NCI-H1105 (cell line): ENCODE measurements around the gene ACTN2.

Source experiments
- DNase-seq: peaks from one replicate; lab custom pipeline; 2025; lab: John Stamatoyannopoulos, UW

Gene ACTN2

DNA sequence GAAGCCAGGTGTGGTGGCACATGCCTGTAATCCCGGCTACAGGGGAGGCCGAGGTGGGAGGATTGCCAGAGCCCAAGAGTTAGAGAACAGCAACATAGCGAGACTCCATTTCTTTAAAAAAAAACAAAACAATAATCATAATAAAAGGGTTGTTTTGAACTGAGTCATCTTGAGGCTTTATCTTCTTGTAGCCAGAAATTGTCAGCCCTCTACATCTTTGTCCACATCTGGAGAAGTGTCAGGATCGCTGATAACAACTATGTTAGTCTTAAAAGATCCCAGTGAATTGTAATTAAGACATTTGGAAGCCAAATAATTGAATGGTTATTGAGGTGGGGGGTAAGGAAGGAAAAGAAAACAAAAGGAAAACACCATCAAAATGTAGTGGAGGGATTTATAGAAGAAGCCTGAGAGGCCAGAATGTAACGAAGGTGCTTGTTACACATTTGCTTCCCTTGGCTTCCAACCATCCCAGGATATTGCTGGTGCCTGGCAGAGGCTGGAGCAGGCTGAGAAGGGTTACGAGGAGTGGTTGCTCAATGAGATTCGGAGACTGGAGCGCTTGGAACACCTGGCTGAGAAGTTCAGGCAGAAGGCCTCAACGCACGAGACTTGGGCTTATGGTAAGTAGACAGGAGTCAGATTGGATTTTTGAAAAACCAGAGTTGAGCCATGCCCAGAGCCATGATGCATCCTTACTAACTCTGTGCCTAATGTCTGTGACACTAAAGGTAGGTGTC is 56.3 kb downstream of the ACTN2 start:
- DNase-seq, result no peak

DNA sequence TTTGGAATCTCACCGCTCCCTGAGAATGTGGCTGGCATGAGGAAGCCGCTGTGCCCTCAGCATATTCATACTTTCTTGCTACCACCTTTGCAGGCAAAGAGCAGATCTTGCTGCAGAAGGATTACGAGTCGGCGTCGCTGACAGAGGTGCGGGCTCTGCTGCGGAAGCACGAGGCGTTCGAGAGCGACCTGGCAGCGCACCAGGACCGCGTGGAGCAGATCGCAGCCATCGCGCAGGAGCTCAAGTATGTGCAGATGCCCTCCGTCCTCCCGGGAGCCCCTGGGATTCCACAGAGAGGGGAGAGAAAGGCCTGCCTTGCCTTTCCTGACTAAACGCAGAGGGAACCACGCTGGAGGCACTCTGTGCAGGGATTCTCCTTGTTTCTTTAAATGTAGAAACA is 58.2 kb downstream of the ACTN2 start:
- DNase-seq, result no peak

DNA sequence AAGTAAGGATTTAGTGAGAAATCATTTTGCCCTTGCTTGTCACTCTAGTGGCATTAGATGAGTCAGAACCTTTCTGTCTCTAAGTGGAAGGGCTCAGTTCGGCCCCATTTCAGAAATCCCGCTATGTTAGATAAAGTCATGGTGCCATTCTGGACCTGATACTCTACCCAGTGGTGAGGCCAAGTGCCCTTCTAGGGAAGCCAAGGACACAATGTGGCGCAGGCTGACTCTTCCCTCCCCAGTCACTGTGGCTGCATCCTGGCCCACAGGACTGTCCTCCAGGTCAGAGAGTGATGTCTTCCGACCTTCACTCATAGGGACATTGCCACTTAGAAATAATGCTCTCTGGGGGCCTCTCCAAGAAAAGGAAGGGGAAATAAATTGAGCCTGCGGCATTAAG is 60.5 kb downstream of the ACTN2 start:
- DNase-seq, result no peak

DNA sequence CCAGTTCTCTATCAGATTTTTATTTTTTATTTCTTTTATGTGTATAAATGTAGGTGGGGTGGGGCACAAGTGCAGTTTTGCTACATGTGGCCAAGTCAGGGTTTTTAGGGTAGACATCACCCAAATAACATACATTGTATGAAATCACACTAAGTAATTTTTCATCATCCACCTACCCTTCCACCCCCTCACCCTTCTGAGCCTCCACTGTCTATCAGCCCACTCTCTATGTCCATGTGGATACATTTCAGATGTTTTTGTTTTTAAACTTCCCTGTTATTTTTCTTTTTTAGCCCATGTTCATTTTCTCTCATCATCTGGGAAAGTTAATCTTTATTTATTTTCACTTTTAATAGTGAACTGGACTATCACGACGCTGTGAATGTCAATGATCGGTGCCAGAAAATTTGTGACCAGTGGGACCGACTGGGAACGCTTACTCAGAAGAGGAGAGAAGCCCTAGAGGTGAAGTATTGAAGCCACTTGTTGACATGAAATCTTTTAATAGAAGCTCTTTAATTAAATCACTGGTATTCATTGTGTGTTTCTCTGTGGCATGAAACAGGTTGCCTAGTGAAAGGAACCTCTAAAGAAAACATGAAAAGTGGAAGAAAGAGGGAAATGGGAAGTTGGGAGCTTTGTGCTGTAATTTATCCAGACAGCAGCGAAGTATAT is 61.1 kb downstream of the ACTN2 start:
- no peak for DNase-seq

DNA sequence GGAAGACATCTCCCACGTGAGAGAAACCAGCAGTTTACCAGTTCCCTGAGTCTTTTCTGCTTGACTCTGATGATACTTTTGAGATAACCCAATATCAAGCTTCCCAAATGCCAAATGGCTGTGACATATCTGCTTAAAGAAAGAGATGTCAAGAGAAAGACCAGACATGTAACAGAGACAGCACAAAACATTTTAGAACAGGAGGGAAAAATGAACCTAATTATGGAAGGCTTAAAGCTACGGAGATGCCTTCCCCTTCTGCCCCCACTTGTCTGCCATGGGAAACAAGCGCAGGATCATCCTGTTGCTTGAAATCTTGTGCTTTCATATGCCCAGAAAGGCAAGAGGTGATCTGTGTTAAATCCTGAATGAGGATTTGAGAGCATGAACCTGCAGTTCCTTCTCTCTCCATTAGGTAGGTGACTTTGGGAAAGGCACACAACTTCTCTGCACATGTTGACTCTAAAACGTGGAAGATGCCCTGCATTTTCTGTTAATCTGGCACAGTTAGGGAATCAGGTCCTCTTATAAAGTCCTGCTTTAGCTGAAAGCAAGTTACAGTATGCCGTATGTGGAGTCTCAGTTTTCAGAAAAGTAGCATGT is 62.1 kb downstream of the ACTN2 start:
- DNase-seq, result no peak

DNA sequence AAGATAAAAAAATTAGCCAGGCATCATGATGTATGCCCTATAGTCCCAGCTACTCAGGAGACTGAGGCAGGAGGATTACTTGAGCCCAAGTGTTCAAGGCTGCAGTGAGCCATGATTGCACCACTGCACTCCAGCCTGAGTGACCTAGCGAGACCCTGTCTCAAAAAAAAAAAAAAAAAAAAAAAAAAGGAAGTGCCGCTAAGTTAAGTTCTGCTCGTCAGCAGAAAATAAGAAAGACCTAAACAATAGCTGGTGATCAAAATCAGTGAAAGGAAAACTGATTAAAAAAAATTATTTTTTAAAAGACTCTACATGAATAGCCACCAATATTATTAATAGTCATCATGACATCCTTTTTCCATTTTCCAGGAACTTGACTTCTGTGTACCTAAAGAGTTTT is 64.6 kb downstream of the ACTN2 start:
- DNase-seq, result no peak

DNA sequence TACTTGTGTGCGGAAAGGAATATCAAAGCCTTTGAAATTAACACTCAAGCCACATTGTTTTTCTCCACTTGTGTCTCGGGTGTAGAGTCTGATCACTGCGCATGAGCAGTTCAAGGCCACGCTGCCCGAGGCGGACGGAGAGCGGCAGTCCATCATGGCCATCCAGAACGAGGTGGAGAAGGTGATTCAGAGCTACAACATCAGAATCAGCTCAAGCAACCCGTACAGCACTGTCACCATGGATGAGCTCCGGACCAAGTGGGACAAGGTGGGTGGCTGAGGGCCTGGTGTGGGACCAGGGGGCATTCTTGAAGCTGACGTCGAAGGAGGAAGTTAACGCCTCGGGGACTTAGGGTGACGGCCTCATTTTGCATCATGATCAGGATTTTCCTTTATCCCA is 65.1 kb downstream of the ACTN2 start:
- DNase-seq, result no peak

DNA sequence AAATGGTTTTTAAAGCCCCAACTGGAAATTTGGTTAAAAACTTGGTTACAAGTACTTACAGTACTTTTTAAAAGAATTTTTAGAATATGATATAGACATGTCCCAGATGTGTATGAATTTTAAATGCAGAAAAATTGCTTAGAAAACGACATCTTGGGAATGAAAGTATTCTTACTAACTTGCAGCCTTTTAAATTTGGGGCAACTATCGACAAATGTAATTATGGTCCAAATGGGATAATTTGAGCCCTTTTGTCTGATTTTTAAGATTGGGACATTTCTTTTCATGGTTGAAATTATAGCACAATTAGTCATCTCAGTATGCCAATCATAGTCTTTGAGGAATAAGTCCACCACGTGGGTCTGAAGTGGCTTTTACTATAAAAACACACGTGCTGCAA is 65.6 kb downstream of the ACTN2 start:
- no peak for DNase-seq

DNA sequence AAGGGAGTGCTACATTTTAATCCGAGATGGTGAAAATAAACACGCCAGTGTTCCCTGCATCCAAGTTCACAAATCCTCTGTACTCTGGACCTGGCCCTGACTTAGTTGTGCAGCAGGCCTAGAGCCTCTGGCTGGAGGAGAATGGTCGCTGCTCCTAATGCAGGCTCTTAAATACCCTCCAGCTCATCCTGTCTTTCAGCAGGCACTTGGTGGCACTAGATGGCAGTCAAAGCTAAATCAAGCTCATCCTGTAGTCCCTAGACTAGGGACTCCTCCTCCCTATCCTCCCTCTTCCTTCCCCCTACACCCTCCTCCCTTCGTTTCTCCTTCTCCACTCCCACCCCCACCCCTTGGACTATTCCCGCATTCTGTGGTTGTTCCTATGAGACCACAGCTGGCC is 67.2 kb downstream of the ACTN2 start:
- DNase-seq, result peak; percentile 0

DNA sequence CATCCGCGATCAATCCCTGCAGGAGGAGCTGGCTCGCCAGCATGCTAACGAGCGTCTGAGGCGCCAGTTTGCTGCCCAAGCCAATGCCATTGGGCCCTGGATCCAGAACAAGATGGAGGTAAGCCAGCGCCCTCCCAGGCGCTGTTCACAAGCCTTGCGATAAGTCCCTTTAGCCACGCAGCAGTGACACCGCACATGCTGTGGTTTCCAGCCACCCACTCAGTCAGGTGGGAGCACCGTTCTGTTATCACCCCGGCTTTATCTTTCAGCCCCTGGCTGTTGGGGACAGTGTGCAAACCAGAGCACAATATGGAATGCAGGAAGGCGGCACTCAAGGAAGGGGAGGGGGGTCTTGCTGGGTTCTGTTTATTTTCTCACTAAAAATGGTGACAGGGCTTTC is 67.7 kb downstream of the ACTN2 start:
- DNase-seq, result no peak

DNA sequence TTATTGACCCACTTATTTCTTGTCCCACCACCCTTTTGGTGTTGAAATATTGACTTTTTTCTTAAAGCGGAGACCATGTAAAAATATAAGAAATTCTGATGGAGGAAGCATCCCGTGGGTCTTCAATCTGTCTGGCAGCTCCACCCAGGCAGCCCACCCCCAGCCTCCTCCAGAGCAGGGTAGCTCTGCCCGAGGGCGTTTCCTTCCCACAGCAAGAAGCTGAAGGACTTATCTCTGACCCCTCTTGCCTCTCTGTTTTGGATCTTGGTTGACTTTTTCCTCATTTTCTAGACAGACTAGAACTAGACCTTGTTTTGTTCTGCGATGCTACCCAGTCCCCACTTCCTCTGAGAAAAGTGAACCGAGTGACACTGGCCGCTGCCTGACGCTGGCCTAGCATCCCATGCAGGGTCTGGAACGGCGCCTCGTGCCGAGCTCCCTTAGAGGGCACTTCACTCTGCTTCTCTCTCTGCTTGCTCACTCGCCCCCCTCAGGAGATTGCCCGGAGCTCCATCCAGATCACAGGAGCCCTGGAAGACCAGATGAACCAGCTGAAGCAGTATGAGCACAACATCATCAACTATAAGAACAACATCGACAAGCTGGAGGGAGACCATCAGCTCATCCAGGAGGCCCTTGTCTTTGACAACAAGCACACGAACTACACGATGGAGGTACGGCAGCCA is 68.4 kb downstream of the ACTN2 start:
- no peak for DNase-seq

DNA sequence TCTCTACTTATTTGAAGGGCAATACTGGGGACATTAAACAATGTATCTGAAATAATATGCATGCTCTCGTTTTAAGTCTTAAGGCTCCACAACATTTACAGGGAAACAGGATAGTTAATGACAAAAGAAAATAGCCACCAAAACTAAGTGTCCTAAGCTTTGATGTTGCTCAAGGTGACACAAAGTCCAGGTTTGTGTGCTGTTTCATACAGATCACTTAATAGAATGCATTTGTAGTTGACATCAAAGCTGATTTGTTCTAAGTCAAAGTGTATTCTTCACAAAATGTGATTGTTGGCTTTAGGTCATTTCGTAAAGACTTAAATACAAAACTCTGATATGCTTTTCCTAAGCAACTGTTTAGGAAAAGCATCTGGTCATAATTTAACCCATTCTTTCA is 71.3 kb downstream of the ACTN2 start:
- DNase-seq, result no peak

DNA sequence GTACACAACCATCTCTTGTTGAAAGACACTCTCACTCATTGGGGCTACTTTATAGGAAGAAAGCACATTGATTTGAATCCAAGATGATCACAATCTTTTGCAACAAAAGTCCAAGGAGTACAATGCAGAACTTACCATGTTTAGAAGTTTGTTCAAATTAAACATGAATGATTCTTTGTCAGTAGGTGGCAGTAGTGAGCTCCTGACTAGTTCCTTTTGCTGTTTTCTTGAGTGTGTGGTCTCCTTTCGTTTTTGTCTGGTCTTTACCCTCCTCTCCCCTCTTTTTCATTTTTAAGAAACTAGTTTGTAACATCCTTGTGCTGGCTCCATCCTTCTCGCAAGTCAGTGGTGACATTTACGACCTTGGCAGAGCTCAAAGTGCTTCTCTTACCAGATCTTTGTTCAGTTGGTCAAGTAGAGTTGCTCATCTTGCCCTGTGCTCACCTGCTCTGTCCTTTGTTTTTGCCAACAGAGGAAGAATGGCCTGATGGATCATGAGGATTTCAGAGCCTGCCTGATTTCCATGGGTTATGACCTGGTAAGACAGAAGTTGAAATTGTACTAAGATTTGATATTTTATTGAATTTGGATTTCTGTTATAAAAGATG is 73.1 kb downstream of the ACTN2 start:
- no peak for DNase-seq

DNA sequence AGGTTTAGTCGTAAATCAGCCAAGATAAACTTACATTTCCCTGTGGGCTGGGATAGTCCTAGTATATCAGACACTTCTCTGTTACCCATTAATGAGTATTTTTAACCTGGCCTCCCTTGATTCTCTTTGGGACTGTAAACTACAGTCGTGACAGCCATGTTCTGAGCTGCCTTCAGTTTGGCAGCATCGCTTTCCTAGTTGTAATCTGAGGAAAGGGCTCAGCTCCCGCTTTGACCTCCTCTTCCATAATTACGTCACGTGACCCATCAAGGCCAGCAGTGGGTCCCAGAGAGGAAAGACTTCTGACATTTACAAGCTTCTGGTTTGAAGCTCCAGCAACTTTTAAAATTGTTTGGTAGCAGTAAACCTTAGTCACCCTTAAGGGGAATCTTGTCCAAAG is 74.2 kb downstream of the ACTN2 start:
- no peak for DNase-seq

DNA sequence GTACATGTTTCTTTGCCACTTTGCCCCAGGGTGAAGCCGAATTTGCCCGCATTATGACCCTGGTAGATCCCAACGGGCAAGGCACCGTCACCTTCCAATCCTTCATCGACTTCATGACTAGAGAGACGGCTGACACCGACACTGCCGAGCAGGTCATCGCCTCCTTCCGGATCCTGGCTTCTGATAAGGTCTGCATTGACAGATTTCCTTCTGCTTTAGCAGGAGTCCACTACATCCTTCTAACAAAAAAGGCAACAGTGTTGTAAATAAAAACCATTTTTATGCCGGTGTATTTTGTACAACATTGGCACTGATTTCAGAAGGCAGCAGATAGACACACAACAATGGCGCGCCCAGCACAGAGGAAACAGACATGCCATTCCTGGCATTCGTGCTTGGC is 74.7 kb downstream of the ACTN2 start:
- DNase-seq, result no peak

DNA sequence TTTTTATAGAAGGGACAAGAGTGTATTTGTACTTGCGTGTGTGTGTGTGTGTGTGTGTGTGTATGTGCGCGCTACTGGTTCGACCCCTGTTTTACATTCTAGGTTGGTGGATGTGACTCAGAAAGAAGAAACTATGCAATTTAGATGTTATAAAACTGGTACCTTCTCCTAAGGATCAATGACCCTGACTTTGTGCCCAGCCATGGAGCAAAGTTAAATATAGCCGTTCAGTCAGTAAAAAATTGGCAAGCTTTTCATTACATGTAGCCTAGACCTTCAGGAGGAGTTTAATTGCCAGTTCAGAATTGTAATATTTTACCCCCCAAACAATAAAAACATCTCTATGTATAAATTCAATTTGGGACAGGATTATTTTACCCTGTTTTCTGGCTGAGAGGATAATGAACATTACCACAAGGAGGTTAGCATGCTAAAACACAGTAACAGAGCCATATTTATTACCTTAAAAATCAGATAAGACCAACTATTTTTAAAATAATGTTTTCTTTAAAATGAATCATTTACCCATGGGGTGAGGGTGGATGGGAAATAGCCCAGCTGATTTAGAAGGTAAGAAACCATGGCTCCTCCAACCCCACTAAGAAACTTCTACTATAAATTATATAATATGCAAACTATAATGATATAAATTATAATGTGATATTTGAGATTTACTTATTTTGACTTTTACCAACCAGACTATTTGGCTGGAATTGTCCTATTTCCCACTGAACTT is 75.3 kb downstream of the ACTN2 start:
- no peak for DNase-seq

DNA sequence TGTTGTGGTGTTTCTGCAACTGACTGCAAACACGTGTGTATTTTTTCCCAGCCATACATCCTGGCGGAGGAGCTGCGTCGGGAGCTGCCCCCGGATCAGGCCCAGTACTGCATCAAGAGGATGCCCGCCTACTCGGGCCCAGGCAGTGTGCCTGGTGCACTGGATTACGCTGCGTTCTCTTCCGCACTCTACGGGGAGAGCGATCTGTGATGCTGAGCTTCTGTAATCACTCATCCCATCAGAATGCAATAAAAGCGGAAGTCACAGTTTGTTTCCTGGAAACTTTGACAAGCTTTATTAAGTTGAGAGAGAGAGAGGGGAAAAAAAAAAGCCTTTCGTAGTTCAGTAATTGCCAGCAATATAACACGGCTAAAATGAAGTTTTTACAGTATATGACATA is 76.1 kb downstream of the ACTN2 start:
- DNase-seq, result no peak

DNA sequence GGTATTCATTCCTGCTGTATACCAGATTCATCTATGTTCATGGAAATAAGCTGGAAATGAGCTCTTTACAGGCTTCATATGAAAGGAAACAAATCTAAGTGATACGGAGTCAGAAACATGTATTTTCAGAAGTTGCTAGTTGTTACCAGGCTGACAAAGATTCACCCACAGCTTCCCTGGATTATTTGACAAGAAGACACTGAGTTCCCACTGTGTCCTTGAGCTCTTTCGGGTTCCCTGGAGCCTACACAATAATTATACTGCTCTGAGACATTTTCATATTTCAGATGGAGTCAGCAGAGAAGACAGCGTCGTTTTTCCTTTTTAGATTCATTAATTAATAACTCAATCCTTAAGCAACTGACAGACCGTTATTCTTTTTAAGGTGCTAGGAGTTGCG is 79.5 kb downstream of the ACTN2 start:
- DNase-seq, result no peak

DNA sequence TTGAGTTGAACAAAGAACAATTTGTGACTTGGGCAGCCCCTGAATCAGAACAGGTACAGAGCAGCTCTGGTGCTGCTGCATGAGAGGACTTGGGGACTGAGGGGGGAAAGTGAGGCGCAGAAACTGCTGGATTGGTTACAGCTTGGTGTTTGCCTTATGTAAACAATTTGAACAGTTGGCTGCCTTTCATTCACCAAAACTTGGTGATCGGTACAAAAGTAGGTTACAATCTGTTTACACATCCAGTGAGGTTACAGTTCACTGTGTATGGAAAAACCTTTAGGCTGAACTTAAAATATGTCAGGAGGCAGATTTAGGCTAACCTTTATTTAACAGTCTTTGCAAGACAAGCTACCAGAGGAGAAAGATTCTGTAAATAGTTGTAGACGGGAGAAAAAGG is 80.2 kb downstream of the ACTN2 start:
- no peak for DNase-seq

DNA sequence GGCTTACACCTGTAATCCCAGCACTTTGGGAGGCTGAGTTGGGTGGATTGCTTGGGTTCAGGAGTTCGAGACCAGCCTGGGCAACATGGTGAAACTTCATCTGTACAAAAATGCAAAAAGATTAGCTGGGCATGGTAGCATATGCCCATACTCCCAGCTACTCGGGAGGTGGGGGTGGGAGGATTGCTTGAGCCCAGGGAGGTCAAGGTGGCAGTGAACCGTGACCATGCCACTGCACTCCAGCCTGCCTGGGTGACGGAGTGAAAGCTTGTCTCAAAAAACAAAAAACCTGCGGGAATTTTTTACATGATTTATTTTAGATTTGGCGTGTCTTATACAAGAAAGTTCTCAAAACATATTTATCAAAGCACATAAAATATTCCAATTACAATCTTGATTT is 81.0 kb downstream of the ACTN2 start:
- no peak for DNase-seq

DNA sequence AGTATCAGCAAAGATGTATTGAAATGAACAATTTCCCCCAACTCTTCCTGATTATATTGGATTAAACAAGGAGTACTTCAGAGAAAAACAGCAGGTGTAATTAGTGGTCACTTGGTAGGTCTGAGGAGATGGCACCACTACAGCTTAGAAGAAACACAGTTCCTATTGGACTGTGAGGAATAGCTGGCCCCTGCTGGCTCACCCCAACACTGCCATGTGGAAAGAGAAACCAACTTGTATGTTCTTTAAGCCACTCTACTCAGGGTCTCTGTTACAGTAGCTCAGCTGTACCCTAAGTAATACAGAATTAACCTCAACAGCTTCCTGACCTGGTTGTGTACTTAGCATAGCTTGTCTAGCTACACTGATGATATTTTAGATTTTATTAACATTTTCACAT is 82.3 kb downstream of the ACTN2 start:
- no peak for DNase-seq

DNA sequence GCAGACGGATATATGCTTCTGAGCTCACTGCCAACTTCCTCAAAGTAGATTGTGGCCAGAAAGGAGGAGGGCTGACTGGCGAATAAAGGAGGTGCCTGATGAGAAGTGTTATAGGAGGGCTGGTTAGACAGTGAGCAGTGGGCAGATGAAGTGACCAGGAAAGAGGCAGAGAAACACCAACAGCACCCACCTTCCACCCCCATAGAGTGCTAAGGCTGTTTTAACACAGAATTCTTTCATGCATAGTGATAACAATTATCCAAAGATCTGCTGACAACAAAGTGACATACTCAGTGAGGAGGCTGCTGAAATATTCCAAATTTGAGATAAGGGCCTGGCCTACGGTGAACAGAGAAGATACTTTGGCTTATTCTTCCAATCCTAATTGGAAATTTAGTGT is 87.6 kb downstream of the ACTN2 start:
- DNase-seq, result no peak
